GM23338 (cell line): ENCODE results near the gene PCDHGB7. TPM values are rescaled to one million over a fixed set of nuclear protein-coding genes. Genes with fewer than 3 reads are reported as not detected.

Experiments
- ATAC-seq: fragments of 200-7000 bp; cut with Tn5 transposase; 3 replicates; pipeline ENCODE4 v1.9.1; 2020
- DNase-seq: peaks from one replicate; pipeline ENCODE4 v3.0.0-alpha.2; 2015; ENCODE audit warnings: low spot score
- H2AFZ ChIP-seq: fragments of 200-600 bp; sonication (generic); 2 replicates; pipeline ENCODE4 v1.8.0; 2016; ENCODE audit warnings: antibody characterized with exemption, mild to moderate bottlenecking, moderate library complexity
- H3F3A ChIP-seq: fragments of 200-600 bp; sonication (generic); replicated peaks from 2 replicates; pipeline ENCODE4 v1.8.0; 2017; ENCODE audit warnings: antibody characterized with exemption, mixed run types, low read depth
- H3K27ac ChIP-seq: fragments of 200-600 bp; sonication (generic); 2 replicates; pipeline ENCODE4 v1.6.1; 2016; ENCODE audit warnings: low read depth
- H3K27me3 ChIP-seq: fragments of 200-600 bp; sonication (generic); 2 replicates; pipeline ENCODE4 v1.8.0; 2016; ENCODE audit warnings: mild to moderate bottlenecking, mixed run types, moderate library complexity; ENCODE audit not compliant: insufficient read depth
- H3K36me3 ChIP-seq: fragments of 200-600 bp; sonication (generic); 2 replicates; pipeline ENCODE4 v1.8.0; 2016; ENCODE audit warnings: mild to moderate bottlenecking; ENCODE audit not compliant: insufficient read depth
- H3K4me1 ChIP-seq: fragments of 200-600 bp; sonication (generic); 2 replicates; pipeline ENCODE4 v1.8.0; 2016; ENCODE audit warnings: mild to moderate bottlenecking, moderate library complexity; ENCODE audit not compliant: insufficient read depth
- H3K4me2 ChIP-seq: fragments of 200-600 bp; sonication (generic); 2 replicates; pipeline ENCODE4 v1.7.1; 2017; ENCODE audit warnings: mixed run types
- H3K4me3 ChIP-seq: fragments of 200-600 bp; sonication (generic); 2 replicates; pipeline ENCODE4 v1.6.1; 2016; ENCODE audit warnings: mixed run types
- H3K79me2 ChIP-seq: fragments of 200-600 bp; sonication (generic); replicated peaks from 2 replicates; pipeline ENCODE4 v1.8.0; 2017; ENCODE audit warnings: mild to moderate bottlenecking; ENCODE audit not compliant: insufficient read depth
- H3K9me2 ChIP-seq: fragments of 200-600 bp; sonication (generic); 2 replicates; pipeline ENCODE4 v1.8.0; 2017; ENCODE audit not compliant: insufficient read depth
- H4K20me1 ChIP-seq: fragments of 200-600 bp; sonication (generic); replicated peaks from 2 replicates; pipeline ENCODE4 v1.8.0; 2017; ENCODE audit warnings: mild to moderate bottlenecking; ENCODE audit not compliant: insufficient read depth
- H3K27ac Mint-ChIP-seq: 2 replicates; pipeline ENCODE4 v1.8.0; 2020; ENCODE audit warnings: inconsistent platforms, mild to moderate bottlenecking, moderate library complexity, mixed read lengths
- H3K27me3 Mint-ChIP-seq: 3 replicates; pipeline ENCODE4 v1.8.0; 2022; ENCODE audit warnings: low read depth, mild to moderate bottlenecking, moderate library complexity, mixed read lengths, inconsistent platforms; ENCODE audit not compliant: insufficient read depth, poor library complexity
- H3K36me3 Mint-ChIP-seq: 3 replicates; pipeline ENCODE4 v1.8.0; 2021; ENCODE audit warnings: low read depth, mild to moderate bottlenecking, inconsistent platforms, moderate library complexity, mixed read lengths
- H3K4me1 Mint-ChIP-seq: 3 replicates; pipeline ENCODE4 v1.8.0; 2020; ENCODE audit warnings: mild to moderate bottlenecking, inconsistent platforms, mixed read lengths
- H3K4me3 Mint-ChIP-seq: 3 replicates; pipeline ENCODE4 v1.8.0; 2021; ENCODE audit warnings: moderate library complexity, mild to moderate bottlenecking, inconsistent platforms, mixed read lengths
- H3K9me3 Mint-ChIP-seq: 3 replicates; pipeline ENCODE4 v1.8.0; 2020; ENCODE audit warnings: moderate library complexity, mild to moderate bottlenecking, inconsistent platforms, mixed read lengths
- CREB1 ChIP-seq: fragments of 250-450 bp; sonication (Bioruptor Pico); IDR thresholded peaks from 2 replicates; pipeline ENCODE4 v1.5.0; 2020; ENCODE audit warnings: low read depth, mild to moderate bottlenecking, moderate library complexity
- EZH2phosphoT487 ChIP-seq: fragments of 200-600 bp; sonication (generic); IDR thresholded peaks from one replicate; pipeline ENCODE4 v1.8.1; 2018; ENCODE audit warnings: antibody characterized with exemption; ENCODE audit not compliant: unreplicated experiment
- JUNB ChIP-seq: IDR thresholded peaks from one replicate; pipeline ENCODE4 v1.6.1; 2016; ENCODE audit warnings: antibody characterized with exemption; ENCODE audit not compliant: unreplicated experiment
- NANOG ChIP-seq: IDR thresholded peaks from 2 replicates; pipeline ENCODE4 v1.6.1; 2016; ENCODE audit warnings: antibody characterized with exemption, borderline replicate concordance
- POLR2AphosphoS5 ChIP-seq: IDR thresholded peaks from 2 replicates; pipeline ENCODE4 v1.6.1; 2016; ENCODE audit warnings: antibody characterized with exemption, low read depth
- STAT1 ChIP-seq: IDR thresholded peaks from one replicate; pipeline ENCODE4 v1.6.1; 2016; ENCODE audit warnings: antibody characterized with exemption; ENCODE audit not compliant: unreplicated experiment
- polyA plus RNA-seq: library from polyadenylated mRNA; unstranded; fragments of >200 nt; fragmentation: Nextera tagmentation; extraction: Ambion mirVana; gene quantifications from 2 replicates; pipeline ENCODE4 v1.2.1, GENCODE V29; 2016
- total RNA-seq: library from RNA; depleted of rRNA; stranded (reverse); fragments of >200 nt; shearing (Covaris generic); gene quantifications from 2 replicates; pipeline ENCODE4 v1.2.3, GENCODE V29; 2014
- TF ChIP-seq, protein P1 (sequence below): IDR thresholded peaks from 2 replicates; pipeline ENCODE4 v1.6.1; 2016; ENCODE audit warnings: antibody characterized with exemption
- TF ChIP-seq, protein P2 (sequence below), 2 experiments: fragments of 200-600 bp in 1 of 2; sonication (generic) in 1 of 2; conservative IDR thresholded peaks; 2 replicates each; pipeline versions ENCODE4 v1.5.1 to v1.6.1; 2016 to 2017; ENCODE audit warnings: antibody characterized with exemption in 2 of 2, low read depth in 2 of 2, mild to moderate bottlenecking in 2 of 2, moderate library complexity in 1 of 2
- TF ChIP-seq, protein P3 (sequence below): IDR thresholded peaks from one replicate; pipeline ENCODE4 v1.6.1; 2018; ENCODE audit warnings: antibody characterized with exemption; ENCODE audit not compliant: unreplicated experiment
- TF ChIP-seq, protein P4 (sequence below): fragments of 250-450 bp; sonication (Bioruptor Pico); IDR thresholded peaks from 2 replicates; pipeline ENCODE4 v1.5.0; 2020; ENCODE audit warnings: mild to moderate bottlenecking, moderate library complexity

Gene PCDHGB7
- total and polyA plus RNA-seq, 2 experiments from 2014 or later, result 1.4 to 11.7 TPM

DNA sequence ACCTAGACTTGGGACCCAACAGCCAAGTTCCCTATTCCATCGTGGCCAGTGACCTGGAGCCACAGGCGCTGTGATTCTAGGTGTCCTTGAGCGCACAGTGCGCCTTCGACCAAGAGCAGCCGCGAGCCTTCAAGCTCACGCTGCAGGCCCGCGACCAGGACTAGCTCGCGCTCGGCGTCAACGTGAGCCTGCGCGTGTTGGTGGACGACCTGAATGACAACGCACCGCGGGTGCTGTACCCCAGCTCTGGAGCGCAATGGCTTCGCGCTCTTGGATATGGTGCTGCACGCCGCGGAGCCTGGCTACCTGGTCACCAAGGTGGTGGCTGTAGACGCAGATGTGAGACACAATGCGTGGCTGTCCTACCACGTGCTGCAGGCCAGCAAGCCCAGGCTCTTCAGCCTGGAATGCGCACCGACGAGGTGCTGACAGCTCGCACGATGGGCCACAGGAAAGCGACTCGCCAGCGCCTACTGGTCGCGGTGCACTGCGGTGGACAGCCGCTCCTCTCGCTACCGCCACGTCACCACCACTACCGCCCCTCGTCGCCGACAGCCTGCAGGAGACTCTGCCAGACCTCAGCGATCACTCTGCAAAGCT, 24.2 kb downstream of the PCDHGB7 start:
- ATAC-seq, result no peak
- H3K79me2 ChIP-seq, result no peaks in the 10 kb centered on the region
- Mint-ChIP-seq H3K9me3 (peaks cover 12% of the 10 kb centered on the region; the same call in 1 of the 3 replicates), H3K27me3 (no peaks in the 10 kb centered on the region), H3K4me3 (no peak overlapping the region), H3K27ac (no peak overlapping the region), H3K36me3 (peaks cover 14% of the 10 kb centered on the region), H3K4me1 (peaks cover 9% of the 10 kb centered on the region)
- peaks cover 10% of the 10 kb centered on the region for H3K4me1 ChIP-seq
- H4K20me1 ChIP-seq, result no peaks in the 10 kb centered on the region; the same call in 1 of the 2 replicates
- H3K27ac ChIP-seq, result no peak overlapping the region
- no peaks in the 10 kb centered on the region for H3K36me3 ChIP-seq
- H3K4me2 ChIP-seq, result no peak overlapping the region
- DNase-seq, result no peak
- TF ChIP-seq NANOG (no peak), EZH2phosphoT487 (no peak), JUNB (no peak), CREB1 (CRISPR knock-in tag) (no peak), STAT1 (no peak), POLR2AphosphoS5 (no peak)
- TF ChIP-seq, protein P1, sequence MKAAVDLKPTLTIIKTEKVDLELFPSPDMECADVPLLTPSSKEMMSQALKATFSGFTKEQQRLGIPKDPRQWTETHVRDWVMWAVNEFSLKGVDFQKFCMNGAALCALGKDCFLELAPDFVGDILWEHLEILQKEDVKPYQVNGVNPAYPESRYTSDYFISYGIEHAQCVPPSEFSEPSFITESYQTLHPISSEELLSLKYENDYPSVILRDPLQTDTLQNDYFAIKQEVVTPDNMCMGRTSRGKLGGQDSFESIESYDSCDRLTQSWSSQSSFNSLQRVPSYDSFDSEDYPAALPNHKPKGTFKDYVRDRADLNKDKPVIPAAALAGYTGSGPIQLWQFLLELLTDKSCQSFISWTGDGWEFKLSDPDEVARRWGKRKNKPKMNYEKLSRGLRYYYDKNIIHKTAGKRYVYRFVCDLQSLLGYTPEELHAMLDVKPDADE, result no peak
- TF ChIP-seq, protein P2, sequence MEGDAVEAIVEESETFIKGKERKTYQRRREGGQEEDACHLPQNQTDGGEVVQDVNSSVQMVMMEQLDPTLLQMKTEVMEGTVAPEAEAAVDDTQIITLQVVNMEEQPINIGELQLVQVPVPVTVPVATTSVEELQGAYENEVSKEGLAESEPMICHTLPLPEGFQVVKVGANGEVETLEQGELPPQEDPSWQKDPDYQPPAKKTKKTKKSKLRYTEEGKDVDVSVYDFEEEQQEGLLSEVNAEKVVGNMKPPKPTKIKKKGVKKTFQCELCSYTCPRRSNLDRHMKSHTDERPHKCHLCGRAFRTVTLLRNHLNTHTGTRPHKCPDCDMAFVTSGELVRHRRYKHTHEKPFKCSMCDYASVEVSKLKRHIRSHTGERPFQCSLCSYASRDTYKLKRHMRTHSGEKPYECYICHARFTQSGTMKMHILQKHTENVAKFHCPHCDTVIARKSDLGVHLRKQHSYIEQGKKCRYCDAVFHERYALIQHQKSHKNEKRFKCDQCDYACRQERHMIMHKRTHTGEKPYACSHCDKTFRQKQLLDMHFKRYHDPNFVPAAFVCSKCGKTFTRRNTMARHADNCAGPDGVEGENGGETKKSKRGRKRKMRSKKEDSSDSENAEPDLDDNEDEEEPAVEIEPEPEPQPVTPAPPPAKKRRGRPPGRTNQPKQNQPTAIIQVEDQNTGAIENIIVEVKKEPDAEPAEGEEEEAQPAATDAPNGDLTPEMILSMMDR (conservative IDR thresholded peaks at IDR 0.05; ENCODE audit: low read depth in 2 of 2), result no peak
- TF ChIP-seq, protein P3, sequence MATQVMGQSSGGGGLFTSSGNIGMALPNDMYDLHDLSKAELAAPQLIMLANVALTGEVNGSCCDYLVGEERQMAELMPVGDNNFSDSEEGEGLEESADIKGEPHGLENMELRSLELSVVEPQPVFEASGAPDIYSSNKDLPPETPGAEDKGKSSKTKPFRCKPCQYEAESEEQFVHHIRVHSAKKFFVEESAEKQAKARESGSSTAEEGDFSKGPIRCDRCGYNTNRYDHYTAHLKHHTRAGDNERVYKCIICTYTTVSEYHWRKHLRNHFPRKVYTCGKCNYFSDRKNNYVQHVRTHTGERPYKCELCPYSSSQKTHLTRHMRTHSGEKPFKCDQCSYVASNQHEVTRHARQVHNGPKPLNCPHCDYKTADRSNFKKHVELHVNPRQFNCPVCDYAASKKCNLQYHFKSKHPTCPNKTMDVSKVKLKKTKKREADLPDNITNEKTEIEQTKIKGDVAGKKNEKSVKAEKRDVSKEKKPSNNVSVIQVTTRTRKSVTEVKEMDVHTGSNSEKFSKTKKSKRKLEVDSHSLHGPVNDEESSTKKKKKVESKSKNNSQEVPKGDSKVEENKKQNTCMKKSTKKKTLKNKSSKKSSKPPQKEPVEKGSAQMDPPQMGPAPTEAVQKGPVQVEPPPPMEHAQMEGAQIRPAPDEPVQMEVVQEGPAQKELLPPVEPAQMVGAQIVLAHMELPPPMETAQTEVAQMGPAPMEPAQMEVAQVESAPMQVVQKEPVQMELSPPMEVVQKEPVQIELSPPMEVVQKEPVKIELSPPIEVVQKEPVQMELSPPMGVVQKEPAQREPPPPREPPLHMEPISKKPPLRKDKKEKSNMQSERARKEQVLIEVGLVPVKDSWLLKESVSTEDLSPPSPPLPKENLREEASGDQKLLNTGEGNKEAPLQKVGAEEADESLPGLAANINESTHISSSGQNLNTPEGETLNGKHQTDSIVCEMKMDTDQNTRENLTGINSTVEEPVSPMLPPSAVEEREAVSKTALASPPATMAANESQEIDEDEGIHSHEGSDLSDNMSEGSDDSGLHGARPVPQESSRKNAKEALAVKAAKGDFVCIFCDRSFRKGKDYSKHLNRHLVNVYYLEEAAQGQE, result no peak
- H2AFZ ChIP-seq, result no peak overlapping the region
- H3K4me3 ChIP-seq, result no peak overlapping the region
- H3K27me3 ChIP-seq, result no peaks in the 10 kb centered on the region
- H3K9me2 ChIP-seq, result no peaks in the 10 kb centered on the region
- no peaks in the 10 kb centered on the region for H3F3A ChIP-seq

DNA sequence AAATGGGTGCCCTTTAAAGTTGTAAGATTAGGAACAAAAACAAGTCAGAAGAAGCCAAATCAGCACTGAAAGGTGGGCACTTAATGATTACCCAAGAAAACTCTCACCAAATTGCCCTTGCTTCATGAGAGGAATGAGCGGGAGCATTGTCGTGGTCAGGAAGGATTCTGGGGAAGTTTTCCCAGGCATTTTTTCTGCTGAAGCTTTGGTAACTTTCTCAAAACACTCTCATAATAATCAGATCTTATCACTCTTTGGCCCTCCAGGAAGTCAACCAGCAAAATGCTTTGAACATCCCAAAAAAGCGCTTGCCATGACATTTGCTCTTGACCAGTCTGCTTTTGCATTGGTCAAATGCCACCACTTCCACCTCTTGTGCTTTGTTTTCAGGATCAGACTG, 47.9 kb downstream of the PCDHGB7 start:
- H3K27me3 Mint-ChIP-seq, result no peaks in the 10 kb centered on the region

More for the DNA sequence above, 47.9 kb downstream of the PCDHGB7 start:
- Histone ChIP-seq H2AFZ (no peak overlapping the region), H3K4me1 (no peaks in the 10 kb centered on the region), H3K79me2 (no peaks in the 10 kb centered on the region; the same call in 1 of the 2 replicates), H4K20me1 (no peaks in the 10 kb centered on the region), H3K9me2 (no peaks in the 10 kb centered on the region), H3K4me3 (no peak overlapping the region), H3F3A (no peaks in the 10 kb centered on the region), H3K4me2 (no peak overlapping the region), H3K27me3 (no peaks in the 10 kb centered on the region), H3K36me3 (no peaks in the 10 kb centered on the region), H3K27ac (no peak overlapping the region)
- no peaks in the 10 kb centered on the region for H3K9me3 Mint-ChIP-seq
- ATAC-seq, result no peak
- TF ChIP-seq, protein P4, sequence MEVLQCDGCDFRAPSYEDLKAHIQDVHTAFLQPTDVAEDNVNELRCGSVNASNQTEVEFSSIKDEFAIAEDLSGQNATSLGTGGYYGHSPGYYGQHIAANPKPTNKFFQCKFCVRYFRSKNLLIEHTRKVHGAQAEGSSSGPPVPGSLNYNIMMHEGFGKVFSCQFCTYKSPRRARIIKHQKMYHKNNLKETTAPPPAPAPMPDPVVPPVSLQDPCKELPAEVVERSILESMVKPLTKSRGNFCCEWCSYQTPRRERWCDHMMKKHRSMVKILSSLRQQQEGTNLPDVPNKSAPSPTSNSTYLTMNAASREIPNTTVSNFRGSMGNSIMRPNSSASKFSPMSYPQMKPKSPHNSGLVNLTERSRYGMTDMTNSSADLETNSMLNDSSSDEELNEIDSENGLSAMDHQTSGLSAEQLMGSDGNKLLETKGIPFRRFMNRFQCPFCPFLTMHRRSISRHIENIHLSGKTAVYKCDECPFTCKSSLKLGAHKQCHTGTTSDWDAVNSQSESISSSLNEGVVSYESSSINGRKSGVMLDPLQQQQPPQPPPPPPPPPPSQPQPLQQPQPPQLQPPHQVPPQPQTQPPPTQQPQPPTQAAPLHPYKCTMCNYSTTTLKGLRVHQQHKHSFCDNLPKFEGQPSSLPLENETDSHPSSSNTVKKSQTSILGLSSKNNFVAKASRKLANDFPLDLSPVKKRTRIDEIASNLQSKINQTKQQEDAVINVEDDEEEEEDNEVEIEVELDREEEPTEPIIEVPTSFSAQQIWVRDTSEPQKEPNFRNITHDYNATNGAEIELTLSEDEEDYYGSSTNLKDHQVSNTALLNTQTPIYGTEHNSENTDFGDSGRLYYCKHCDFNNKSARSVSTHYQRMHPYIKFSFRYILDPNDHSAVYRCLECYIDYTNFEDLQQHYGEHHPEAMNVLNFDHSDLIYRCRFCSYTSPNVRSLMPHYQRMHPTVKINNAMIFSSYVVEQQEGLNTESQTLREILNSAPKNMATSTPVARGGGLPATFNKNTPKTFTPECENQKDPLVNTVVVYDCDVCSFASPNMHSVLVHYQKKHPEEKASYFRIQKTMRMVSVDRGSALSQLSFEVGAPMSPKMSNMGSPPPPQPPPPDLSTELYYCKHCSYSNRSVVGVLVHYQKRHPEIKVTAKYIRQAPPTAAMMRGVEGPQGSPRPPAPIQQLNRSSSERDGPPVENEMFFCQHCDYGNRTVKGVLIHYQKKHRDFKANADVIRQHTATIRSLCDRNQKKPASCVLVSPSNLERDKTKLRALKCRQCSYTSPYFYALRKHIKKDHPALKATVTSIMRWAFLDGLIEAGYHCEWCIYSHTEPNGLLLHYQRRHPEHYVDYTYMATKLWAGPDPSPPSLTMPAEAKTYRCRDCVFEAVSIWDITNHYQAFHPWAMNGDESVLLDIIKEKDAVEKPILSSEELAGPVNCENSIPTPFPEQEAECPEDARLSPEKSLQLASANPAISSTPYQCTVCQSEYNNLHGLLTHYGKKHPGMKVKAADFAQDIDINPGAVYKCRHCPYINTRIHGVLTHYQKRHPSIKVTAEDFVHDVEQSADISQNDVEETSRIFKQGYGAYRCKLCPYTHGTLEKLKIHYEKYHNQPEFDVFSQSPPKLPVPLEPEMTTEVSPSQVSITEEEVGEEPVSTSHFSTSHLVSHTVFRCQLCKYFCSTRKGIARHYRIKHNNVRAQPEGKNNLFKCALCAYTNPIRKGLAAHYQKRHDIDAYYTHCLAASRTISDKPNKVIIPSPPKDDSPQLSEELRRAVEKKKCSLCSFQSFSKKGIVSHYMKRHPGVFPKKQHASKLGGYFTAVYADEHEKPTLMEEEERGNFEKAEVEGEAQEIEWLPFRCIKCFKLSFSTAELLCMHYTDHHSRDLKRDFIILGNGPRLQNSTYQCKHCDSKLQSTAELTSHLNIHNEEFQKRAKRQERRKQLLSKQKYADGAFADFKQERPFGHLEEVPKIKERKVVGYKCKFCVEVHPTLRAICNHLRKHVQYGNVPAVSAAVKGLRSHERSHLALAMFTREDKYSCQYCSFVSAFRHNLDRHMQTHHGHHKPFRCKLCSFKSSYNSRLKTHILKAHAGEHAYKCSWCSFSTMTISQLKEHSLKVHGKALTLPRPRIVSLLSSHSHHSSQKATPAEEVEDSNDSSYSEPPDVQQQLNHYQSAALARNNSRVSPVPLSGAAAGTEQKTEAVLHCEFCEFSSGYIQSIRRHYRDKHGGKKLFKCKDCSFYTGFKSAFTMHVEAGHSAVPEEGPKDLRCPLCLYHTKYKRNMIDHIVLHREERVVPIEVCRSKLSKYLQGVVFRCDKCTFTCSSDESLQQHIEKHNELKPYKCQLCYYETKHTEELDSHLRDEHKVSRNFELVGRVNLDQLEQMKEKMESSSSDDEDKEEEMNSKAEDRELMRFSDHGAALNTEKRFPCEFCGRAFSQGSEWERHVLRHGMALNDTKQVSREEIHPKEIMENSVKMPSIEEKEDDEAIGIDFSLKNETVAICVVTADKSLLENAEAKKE, result no peak
- 0 out of 2 replicates have a peak overlapping the region, but pooled peaks have one; percentile 11 for H3K27ac Mint-ChIP-seq
- H3K4me1 Mint-ChIP-seq, result no peaks in the 10 kb centered on the region
- peaks cover 3% of the 10 kb centered on the region; the same call in 1 of the 3 replicates for H3K36me3 Mint-ChIP-seq
- no peak for DNase-seq
- no peak overlapping the region for H3K4me3 Mint-ChIP-seq
